Neural cell (in vitro differentiated cells): Measurements from ENCODE around the gene SMAD4. TPM values are rescaled to one million over a fixed set of nuclear protein-coding genes. Genes with fewer than 3 reads are reported as not detected.

Source experiments
- H2AFZ ChIP-seq: fragments of 200-600, 300-800 bp; sonication (generic), shearing (Covaris generic); 2 replicates; pipeline ENCODE4 v1.6.0; 2014; ENCODE audit warnings: low read depth, mild to moderate bottlenecking, antibody characterized with exemption, low read length, moderate library complexity
- H3F3A ChIP-seq: fragments of 200-600 bp; shearing (Covaris generic); 2 replicates; pipeline ENCODE4 v1.6.1; 2016; ENCODE audit warnings: mild to moderate bottlenecking, moderate library complexity, mixed read lengths, antibody characterized with exemption, low read length; ENCODE audit not compliant: insufficient read depth, poor library complexity, severe bottlenecking
- H3K27ac ChIP-seq: fragments of 200-600, 300-800 bp; sonication (generic), shearing (Covaris generic); 2 replicates; pipeline ENCODE4 v1.5.1; 2014; ENCODE audit warnings: mild to moderate bottlenecking, low read length, moderate library complexity
- H3K27me3 ChIP-seq: fragments of 300-800, 200-600 bp; sonication (generic), shearing (Covaris generic); 2 replicates; pipeline ENCODE4 v1.6.0; 2014; ENCODE audit warnings: mild to moderate bottlenecking, low read depth, low read length, moderate library complexity; ENCODE audit not compliant: insufficient read depth
- H3K36me3 ChIP-seq: fragments of 300-800, 200-600 bp; sonication (generic), shearing (Covaris generic); 2 replicates; pipeline ENCODE4 v1.5.1; 2014; ENCODE audit warnings: mild to moderate bottlenecking, antibody characterized with exemption, low read length, moderate library complexity; ENCODE audit not compliant: insufficient read depth
- H3K4me2 ChIP-seq: fragments of 300-800, 200-600 bp; sonication (generic), shearing (Covaris generic); 2 replicates; pipeline ENCODE4 v1.6.0; 2014; ENCODE audit warnings: mild to moderate bottlenecking, low read length
- H3K4me3 ChIP-seq: fragments of 300-800, 200-600 bp; sonication (generic), shearing (Covaris generic); 2 replicates; pipeline ENCODE4 v1.5.1; 2014; ENCODE audit warnings: mild to moderate bottlenecking, low read length, moderate library complexity
- H3K79me2 ChIP-seq: fragments of 200-600 bp; shearing (Covaris generic); replicated peaks from 2 replicates; pipeline ENCODE4 v1.6.0; 2014; ENCODE audit warnings: mild to moderate bottlenecking, low read length, moderate library complexity; ENCODE audit not compliant: insufficient read depth
- H3K9ac ChIP-seq: fragments of 300-800, 200-600 bp; sonication (generic), shearing (Covaris generic); 2 replicates; pipeline ENCODE4 v1.6.1; 2016; ENCODE audit warnings: mild to moderate bottlenecking, low read length, mixed read lengths
- H3K9me2 ChIP-seq: fragments of 200-600 bp; shearing (Covaris generic); 2 replicates; pipeline ENCODE4 v1.6.1; 2016; ENCODE audit warnings: mild to moderate bottlenecking, low read length, mixed read lengths; ENCODE audit not compliant: insufficient read depth
- H3K9me3 ChIP-seq: fragments of 200-600, 300-800 bp; sonication (generic), shearing (Covaris generic); 2 replicates; pipeline ENCODE4 v1.6.1; 2016; ENCODE audit warnings: mild to moderate bottlenecking, mixed run types, low read length, moderate library complexity, mixed read lengths
- H4K20me1 ChIP-seq: fragments of 200-600 bp; shearing (Covaris generic); 2 replicates; pipeline ENCODE4 v1.6.1; 2016; ENCODE audit warnings: mild to moderate bottlenecking, mixed run types; ENCODE audit not compliant: insufficient read depth
- CTCF ChIP-seq: fragments of 450-650 bp; IDR thresholded peaks from 2 replicates; pipeline ENCODE4 v1.5.1; 2014; ENCODE audit warnings: antibody characterized with exemption, mild to moderate bottlenecking, moderate library complexity; ENCODE audit not compliant: poor library complexity, severe bottlenecking
- EP300 ChIP-seq: fragments of 450-650 bp; conservative IDR thresholded peaks from 2 replicates; pipeline ENCODE4 v1.6.1; 2014; ENCODE audit warnings: antibody characterized with exemption, mild to moderate bottlenecking, moderate library complexity; ENCODE audit not compliant: poor library complexity, severe bottlenecking
- EZH2 ChIP-seq: fragments of 200-600, 300-800 bp; shearing (Covaris generic), sonication (generic); IDR thresholded peaks from 2 replicates; pipeline ENCODE4 v1.6.1; 2014; ENCODE audit warnings: antibody characterized with exemption, low read length, borderline replicate concordance, mild to moderate bottlenecking; ENCODE audit not compliant: insufficient read depth, poor library complexity, severe bottlenecking
- MXI1 ChIP-seq: fragments of 450-650 bp; conservative IDR thresholded peaks from 2 replicates; pipeline ENCODE4 v1.6.1; 2014; ENCODE audit warnings: antibody characterized with exemption, mild to moderate bottlenecking; ENCODE audit not compliant: poor library complexity, severe bottlenecking
- POLR2AphosphoS5 ChIP-seq: IDR thresholded peaks from 2 replicates; pipeline ENCODE4 v1.6.1; 2012
- RAD21 ChIP-seq: fragments of 450-650 bp; conservative IDR thresholded peaks from 2 replicates; pipeline ENCODE4 v1.6.1; 2014; ENCODE audit warnings: antibody characterized with exemption, mild to moderate bottlenecking, moderate library complexity
- REST ChIP-seq: IDR thresholded peaks from 2 replicates; pipeline ENCODE4 v1.6.1; 2012; ENCODE audit warnings: borderline replicate concordance
- SMC3 ChIP-seq: fragments of 450-650 bp; conservative IDR thresholded peaks from 2 replicates; pipeline ENCODE4 v1.6.1; 2014; ENCODE audit warnings: antibody characterized with exemption, mild to moderate bottlenecking, moderate library complexity; ENCODE audit not compliant: poor library complexity
- TAF1 ChIP-seq: IDR thresholded peaks from 2 replicates; pipeline ENCODE4 v1.6.1; 2012; ENCODE audit warnings: low read depth
- polyA plus RNA-seq: library from polyadenylated mRNA; depleted of rRNA; stranded (reverse); fragments of >200 nt; gene quantifications from 2 replicates; pipeline ENCODE4 v1.2.3, GENCODE V29; 2014

SMAD4 gene
- polyA plus RNA-seq, 1 donor from 2014 or later: 40.2 TPM

GRCh38 chr18:51020536-51020935 is 9.5 kb upstream of the SMAD4 start:
- Histone ChIP-seq H3F3A (no peaks in the 10 kb centered on the region), H3K9me2 (no peaks in the 10 kb centered on the region), H3K79me2 (no peaks in the 10 kb centered on the region), H3K36me3 (peaks cover 6% of the 10 kb centered on the region), H2AFZ (no peak overlapping the region), H3K27me3 (no peaks in the 10 kb centered on the region), H3K4me2 (no peak overlapping the region), H3K4me3 (no peak overlapping the region), H3K9me3 (peaks cover 4% of the 10 kb centered on the region), H4K20me1 (no peaks in the 10 kb centered on the region), H3K9ac (no peak overlapping the region), H3K27ac (no peak overlapping the region)
- TF ChIP-seq MXI1 (no peak), TAF1 (no peak)

GRCh38 chr18:51021226-51021965 is 8.6 kb upstream of the SMAD4 start:
- peaks cover 12% of the 10 kb centered on the region for H3K36me3 ChIP-seq
- no peaks in the 10 kb centered on the region for H4K20me1 ChIP-seq
- no peak overlapping the region for H3K4me2 ChIP-seq
- no peaks in the 10 kb centered on the region for H3F3A ChIP-seq
- no peak overlapping the region for H3K27ac ChIP-seq
- peaks cover 4% of the 10 kb centered on the region for H3K9me3 ChIP-seq
- TF ChIP-seq TAF1 (no peak), EP300 (no peak), MXI1 (no peak), REST (no peak), POLR2AphosphoS5 (no peak), RAD21 (no peak), EZH2 (no peak), CTCF (no peak), SMC3 (no peak)
- no peak overlapping the region for H3K4me3 ChIP-seq
- H2AFZ ChIP-seq: no peak overlapping the region
- H3K27me3 ChIP-seq: no peaks in the 10 kb centered on the region
- H3K9ac ChIP-seq: no peak overlapping the region
- no peaks in the 10 kb centered on the region for H3K9me2 ChIP-seq
- H3K79me2 ChIP-seq: no peaks in the 10 kb centered on the region
